Endothelial cell of umbilical vein (primary cell): Measurements from ENCODE around the gene FAAP100. TPM values are rescaled to one million over a fixed set of nuclear protein-coding genes. Genes with fewer than 3 reads are reported as not detected.
A peak's percentile ranks its signal among the peaks of the same experiment; 100 is the strongest.

ENCODE experiments used
- BruUV-seq: library from RNA; stranded (reverse); fragments of 400-500 nt; replicated peaks from 2 replicates; lab custom pipeline; 2021; lab: Mats Ljungman, UMichigan
- CTCF ChIA-PET: fragments of 300-600, 350-600 bp; sonication (Branson Sonifier 250); formaldehyde crosslinking; loops from one replicate; lab custom pipeline; 2021; ENCODE audit warnings: antibody characterized with exemption, inconsistent platforms; lab: Charles Lee
- POLR2A ChIA-PET: fragments of 300-600, 350-600 bp; sonication (Branson Sonifier 250); formaldehyde crosslinking; loops from one replicate; lab custom pipeline; 2021; ENCODE audit warnings: antibody characterized with exemption, inconsistent platforms; lab: Charles Lee
- DNase-seq: peaks from one replicate; pipeline ENCODE4 v3.0.0-alpha.2; 2011; ENCODE audit warnings: low read depth, low spot score
- FAIRE-seq: peaks from 2 replicates; lab custom pipeline; 2011; peaks lifted over from hg19 to GRCh38; lab: Jason Lieb, UNC
- H2AFZ ChIP-seq: 2 replicates; pipeline ENCODE4 v1.6.0; 2012; ENCODE audit warnings: low read depth, low read length, control low read depth, inconsistent platforms
- H3K27ac ChIP-seq: 2 replicates; pipeline ENCODE4 v1.5.1; 2011; ENCODE audit warnings: low read depth, mild to moderate bottlenecking, control low read depth, low read length, moderate library complexity; ENCODE audit not compliant: insufficient read depth
- H3K27me3 ChIP-seq, 2 experiments: 2 replicates each; pipeline versions ENCODE4 v1.6.0 to v1.6.1; 2011; ENCODE audit warnings: low read length in 2 of 2, mixed read lengths in 1 of 2; ENCODE audit not compliant: control insufficient read depth in 2 of 2, insufficient read depth in 2 of 2
- H3K36me3 ChIP-seq, 2 experiments: 2 replicates in 1 of 2; 3 replicates in 1 of 2; pipeline ENCODE4 v1.5.1; 2011; ENCODE audit warnings: low read length in 2 of 2, mild to moderate bottlenecking in 1 of 2, moderate library complexity in 1 of 2; ENCODE audit not compliant: control insufficient read depth in 2 of 2, insufficient read depth in 2 of 2; ENCODE audit errors: extremely low read depth in 1 of 2
- H3K4me1 ChIP-seq: 3 replicates; pipeline ENCODE4 v1.5.1; 2011; ENCODE audit warnings: mild to moderate bottlenecking, low read length; ENCODE audit not compliant: control insufficient read depth, insufficient read depth; ENCODE audit errors: extremely low read depth
- H3K4me2 ChIP-seq: 2 replicates; pipeline ENCODE4 v1.6.1; 2011; ENCODE audit warnings: low read length, control low read depth, mixed read lengths; ENCODE audit not compliant: insufficient read depth
- H3K4me3 ChIP-seq, 3 experiments: fragments of 200-600 bp in 1 of 3; sonication (generic), shearing (Covaris generic) in 1 of 3; replicated peaks in 1 of 3; 2 replicates each; pipeline ENCODE4 v1.5.1; 2011 to 2016; ENCODE audit warnings: control low read depth in 3 of 3, low read length in 3 of 3, mild to moderate bottlenecking in 2 of 3, inconsistent platforms in 1 of 3, low read depth in 1 of 3, moderate library complexity in 1 of 3; ENCODE audit not compliant: insufficient read depth in 1 of 3
- H3K79me2 ChIP-seq: 2 replicates; pipeline ENCODE4 v1.6.0; 2012; ENCODE audit warnings: low read length, inconsistent platforms; ENCODE audit not compliant: control insufficient read depth, insufficient read depth
- H3K9ac ChIP-seq: replicated peaks from 2 replicates; pipeline ENCODE3; 2011; ENCODE audit warnings: low read length, control low read depth; ENCODE audit not compliant: insufficient read depth; ENCODE audit errors: extremely low read depth
- H3K9me1 ChIP-seq: replicated peaks from 3 replicates; pipeline ENCODE4 v1.6.0; 2011; ENCODE audit warnings: mild to moderate bottlenecking, low read length; ENCODE audit not compliant: control insufficient read depth, insufficient read depth; ENCODE audit errors: extremely low read depth
- H3K9me3 ChIP-seq: replicated peaks from 2 replicates; pipeline ENCODE4 v1.5.1; 2012; ENCODE audit warnings: low read length, inconsistent platforms; ENCODE audit not compliant: control insufficient read depth, insufficient read depth
- H4K20me1 ChIP-seq: replicated peaks from 2 replicates; pipeline ENCODE3; 2011; ENCODE audit warnings: mild to moderate bottlenecking, low read length; ENCODE audit not compliant: control insufficient read depth, insufficient read depth; ENCODE audit errors: extremely low read depth
- CTCF ChIP-seq, 2 donors: IDR thresholded peaks; 1 replicate in 1 of 2; 2 replicates in 1 of 2; pipeline ENCODE4 v1.5.1; 2011; ENCODE audit warnings: low read length in 2 of 2, mild to moderate bottlenecking in 2 of 2, moderate library complexity in 2 of 2, control low read depth in 1 of 2, inconsistent platforms in 1 of 2, low read depth in 1 of 2; ENCODE audit not compliant: insufficient read depth in 1 of 2; ENCODE audit errors: extremely low read depth in 1 of 2
- EZH2 ChIP-seq: IDR thresholded peaks from 2 replicates; pipeline ENCODE4 v1.6.1; 2012; ENCODE audit warnings: borderline replicate concordance, low read depth, mild to moderate bottlenecking, moderate library complexity, low read length, inconsistent platforms; ENCODE audit not compliant: severe bottlenecking
- FOS ChIP-seq: IDR thresholded peaks from 2 replicates; pipeline ENCODE4 v1.6.1; 2011; ENCODE audit warnings: mild to moderate bottlenecking, low read length, moderate library complexity, borderline replicate concordance; ENCODE audit not compliant: insufficient read depth
- GATA2 ChIP-seq: IDR thresholded peaks from 2 replicates; pipeline ENCODE4 v1.7.0; 2011; ENCODE audit warnings: low read depth, mild to moderate bottlenecking, moderate library complexity, mixed read lengths, low read length; ENCODE audit not compliant: insufficient read length, insufficient read depth
- JUN ChIP-seq: IDR thresholded peaks from 2 replicates; pipeline ENCODE4 v1.6.1; 2011; ENCODE audit warnings: borderline replicate concordance, low read depth; ENCODE audit not compliant: insufficient read length, insufficient read depth
- MAX ChIP-seq: IDR thresholded peaks from 2 replicates; pipeline ENCODE4 v1.6.1; 2011; ENCODE audit not compliant: insufficient read depth, insufficient read length
- MYC ChIP-seq: IDR thresholded peaks from one replicate; pipeline ENCODE4 v1.6.1; 2011; ENCODE audit warnings: mild to moderate bottlenecking, low read depth, low read length
- POLR2A ChIP-seq: IDR thresholded peaks from 2 replicates; pipeline ENCODE4 v1.6.1; 2012; ENCODE audit warnings: low read depth, mild to moderate bottlenecking, control low read depth, low read length
- POLR2AphosphoS5 ChIP-seq: IDR thresholded peaks from 2 replicates; pipeline ENCODE4 v1.6.1; 2012; ENCODE audit warnings: low read depth, mild to moderate bottlenecking, control low read depth, low read length, moderate library complexity; ENCODE audit not compliant: insufficient read depth
- dilution Hi-C: fragments of 300-500 bp; cut with MboI; formaldehyde crosslinking; loops from one replicate; pipeline ENCODE4 v1.15.0; 2019; ENCODE audit warnings: low sequenced_read_pairs; ENCODE audit not compliant: extremely low pct_ligation_motif_present
- intact Hi-C: fragments of 100-400 bp; cut with micrococcal nuclease; formaldehyde crosslinking; loops from one replicate; pipeline ENCODE4 v1.10.0; 2022
- polyA plus RNA-seq, 4 experiments: library from polyadenylated mRNA; depleted of rRNA in 3 of 4; stranded (reverse) in 3 of 4; unstranded in 1 of 4; fragments of >200 nt; gene quantifications; 2 replicates each; pipeline versions ENCODE4 v1.2.1 to v1.2.3, GENCODE V29; 2011 to 2012; ENCODE audit warnings: missing spikeins in 1 of 4
- total RNA-seq: library from RNA; stranded (reverse); gene quantifications from 2 replicates; pipeline ENCODE4 v1.2.3, GENCODE V29; 2021

The FAAP100 gene
- total and polyA plus RNA-seq, 2 donors (not counting 3 experiments of a cell fraction or from before 2014, with no cell fraction given) = 35.4 to 54.3 TPM

GRCh38 chr17:81549826-81550225 is 2.3 kb downstream of the FAAP100 start:
- dilution Hi-C loops (no loop called here), intact Hi-C loops (no loop called here)
- no TSS peak for BruUV-seq
- Histone ChIP-seq H4K20me1 (no peaks in the 10 kb centered on the region), H3K9ac (no peak overlapping the region), H3K36me3 (peaks cover 7 to 45% of the 10 kb centered on the region in 2 experiments), H2AFZ (no peak overlapping the region), H3K27ac (no peak overlapping the region), H3K9me3 (no peaks in the 10 kb centered on the region), H3K4me3 (no peak overlapping the region), H3K79me2 (peaks cover 33% of the 10 kb centered on the region), H3K27me3 (no peaks in the 10 kb centered on the region), H3K9me1 (no peaks in the 10 kb centered on the region), H3K4me2 (no peak overlapping the region), H3K4me1 (peaks cover 26% of the 10 kb centered on the region)
- DNase-seq (no peak), FAIRE-seq (peak; percentile 33)
- ChIA-PET CTCF (interaction anchor here (1.2 kb wide), 1 partner anchor 51 kb away, joined by 4 read pairs; no protein-coding TSS in a partner anchor), POLR2A (no interaction called here)
- no peak for TF ChIP-seq MYC
- no peak for TF ChIP-seq FOS
- TF ChIP-seq POLR2A = no peak
- TF ChIP-seq POLR2AphosphoS5 = no peak
- no peak for TF ChIP-seq JUN
- no peak for TF ChIP-seq MAX
- TF ChIP-seq CTCF (IDR thresholded peaks at IDR 0.05; ENCODE audit: extremely low read depth in 1 of 2, insufficient read depth in 1 of 2, low read depth in 1 of 2, low read length in 2 of 2) = no peak
- TF ChIP-seq GATA2 = no peak
- no peak for TF ChIP-seq EZH2
